ENCODE data around the gene LIG3. TPM values are rescaled to one million over a fixed set of nuclear protein-coding genes. Genes with fewer than 3 reads are reported as not detected.
"Not testable (repeated sequence)": the region's sequence is repeated elsewhere in the genome, so short reads cannot be mapped to it uniquely, and the experiment has no call there.

The LIG3 gene
- total and polyA plus RNA-seq, 2 donors (not counting 1 experiment from before 2014, with no cell fraction given), result 19.4 to 28.2 TPM

DNA sequence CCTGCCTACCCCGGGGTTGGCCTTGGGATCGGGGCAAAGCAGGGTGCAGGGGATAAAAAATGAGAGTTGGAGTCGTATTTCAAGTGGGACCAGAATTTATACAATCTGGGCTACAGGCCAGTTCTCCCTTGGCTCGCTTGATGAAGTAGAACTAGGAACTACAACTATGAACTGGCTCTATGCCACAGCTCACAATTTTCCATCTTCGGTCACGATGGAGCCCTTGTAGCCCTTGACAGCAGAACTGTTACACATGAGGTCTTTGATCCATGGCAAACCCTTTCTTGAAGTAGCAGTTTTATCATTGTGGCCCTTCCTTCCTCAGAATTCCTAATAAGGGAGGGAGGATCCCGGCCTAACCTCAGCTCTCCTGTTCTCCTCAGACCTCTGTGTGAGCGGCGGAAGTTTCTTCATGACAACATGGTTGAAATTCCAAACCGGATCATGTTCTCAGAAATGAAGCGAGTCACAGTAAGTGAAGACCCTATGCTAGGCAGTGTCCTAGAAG, 17.1 kb downstream of the LIG3 start:
- Histone ChIP-seq H4K20me1 (ENCODE audit: control insufficient read depth, extremely low read depth, insufficient read depth, low read length) (no peaks in the 10 kb centered on the region), H3K9me3 (ENCODE audit: control insufficient read depth, insufficient read depth, low read depth, low read length) (no peaks in the 10 kb centered on the region), H3K4me1 (ENCODE audit: control insufficient read depth, extremely low read depth, insufficient read depth, low read length) (peaks cover 13% of the 10 kb centered on the region), H3K4me3 (replicated peaks in 1 of 4; ENCODE audit: control extremely low read depth in 1 of 4, insufficient read depth in 1 of 4, low read depth in 3 of 4, low read length in 4 of 4) (no peak overlapping the region), H3K9ac (ENCODE audit: insufficient read depth, low read length) (no peak overlapping the region), H3K27me3 (ENCODE audit: control insufficient read depth, insufficient read depth, low read length) (no peaks in the 10 kb centered on the region), H2AFZ (ENCODE audit: low read length) (peak overlapping the region; percentile 18), H3K4me2 (ENCODE audit: extremely low read depth, insufficient read depth, low read length) (peak overlapping the region; percentile 42), H3K79me2 (ENCODE audit: control insufficient read depth, insufficient read depth, low read length) (no peaks in the 10 kb centered on the region), H3K27ac (ENCODE audit: insufficient read depth, low read length) (peak overlapping the region; percentile 63), H3K36me3 (ENCODE audit: control insufficient read depth, insufficient read depth, low read length) (peaks cover 19% of the 10 kb centered on the region)
- DNase-seq (ENCODE audit: low read depth in 2 of 2), result peak; percentile 90 to 95
- TF ChIP-seq EZH2 (IDR thresholded peaks at IDR 0.05; ENCODE audit: low read length, missing control alignments), result no peak
- TF ChIP-seq CTCF (conservative IDR thresholded peaks at IDR 0.05 in 1 of 2, IDR thresholded peaks at IDR 0.05 in 1 of 2; ENCODE audit: low read depth in 1 of 2, low read length in 2 of 2), result no peak

- H2AFZ ChIP-seq (ENCODE audit: low read length), result no peak overlapping the region
- peak; percentile 60 to 73 for DNase-seq (ENCODE audit: low read depth in 2 of 2)
- peaks cover 13% of the 10 kb centered on the region for H3K4me1 ChIP-seq (ENCODE audit: control insufficient read depth, extremely low read depth, insufficient read depth, low read length)
- H3K4me3 ChIP-seq (replicated peaks in 1 of 4; ENCODE audit: control extremely low read depth in 1 of 4, insufficient read depth in 1 of 4, low read depth in 3 of 4, low read length in 4 of 4), result no peak overlapping the region
- peak overlapping the region; percentile 63 for H3K27ac ChIP-seq (ENCODE audit: insufficient read depth, low read length)
- no peaks in the 10 kb centered on the region for H3K9me3 ChIP-seq (ENCODE audit: control insufficient read depth, insufficient read depth, low read depth, low read length)
- H3K9ac ChIP-seq (ENCODE audit: insufficient read depth, low read length), result no peak overlapping the region
- TF ChIP-seq EZH2 (IDR thresholded peaks at IDR 0.05; ENCODE audit: low read length, missing control alignments), result no peak
- peak; percentile 72 to 85 for TF ChIP-seq CTCF (conservative IDR thresholded peaks at IDR 0.05 in 1 of 2, IDR thresholded peaks at IDR 0.05 in 1 of 2; ENCODE audit: low read depth in 1 of 2, low read length in 2 of 2)
- H3K36me3 ChIP-seq (ENCODE audit: control insufficient read depth, insufficient read depth, low read length), result peaks cover 19% of the 10 kb centered on the region
- H4K20me1 ChIP-seq (ENCODE audit: control insufficient read depth, extremely low read depth, insufficient read depth, low read length), result no peaks in the 10 kb centered on the region
- H3K27me3 ChIP-seq (ENCODE audit: control insufficient read depth, insufficient read depth, low read length), result no peaks in the 10 kb centered on the region
- H3K4me2 ChIP-seq (ENCODE audit: extremely low read depth, insufficient read depth, low read length), result no peak overlapping the region
- H3K79me2 ChIP-seq (ENCODE audit: control insufficient read depth, insufficient read depth, low read length), result no peaks in the 10 kb centered on the region
Measured at GRCh38 chr17:34998205-34998604, 17.9 kb downstream of the LIG3 start.

- Histone ChIP-seq H3K27ac (ENCODE audit: insufficient read depth, low read length) (no peak overlapping the region), H3K9me3 (ENCODE audit: control insufficient read depth, insufficient read depth, low read depth, low read length) (no peaks in the 10 kb centered on the region), H3K4me1 (ENCODE audit: control insufficient read depth, extremely low read depth, insufficient read depth, low read length) (peaks cover 13% of the 10 kb centered on the region), H3K27me3 (ENCODE audit: control insufficient read depth, insufficient read depth, low read length) (no peaks in the 10 kb centered on the region), H3K9ac (ENCODE audit: insufficient read depth, low read length) (no peak overlapping the region), H2AFZ (ENCODE audit: low read length) (no peak overlapping the region), H3K79me2 (ENCODE audit: control insufficient read depth, insufficient read depth, low read length) (no peaks in the 10 kb centered on the region), H4K20me1 (ENCODE audit: control insufficient read depth, extremely low read depth, insufficient read depth, low read length) (no peaks in the 10 kb centered on the region), H3K36me3 (ENCODE audit: control insufficient read depth, insufficient read depth, low read length) (peaks cover 20% of the 10 kb centered on the region), H3K4me3 (replicated peaks in 1 of 4; ENCODE audit: control extremely low read depth in 1 of 4, insufficient read depth in 1 of 4, low read depth in 3 of 4, low read length in 4 of 4) (no peak overlapping the region), H3K4me2 (ENCODE audit: extremely low read depth, insufficient read depth, low read length) (no peak overlapping the region)
- TF ChIP-seq CTCF (conservative IDR thresholded peaks at IDR 0.05 in 1 of 2, IDR thresholded peaks at IDR 0.05 in 1 of 2; ENCODE audit: low read depth in 1 of 2, low read length in 2 of 2) (no peak), EZH2 (IDR thresholded peaks at IDR 0.05; ENCODE audit: low read length, missing control alignments) (no peak)
- DNase-seq (ENCODE audit: low read depth in 2 of 2), result no peak
Measured at GRCh38 chr17:34999456-34999855, 19.1 kb downstream of the LIG3 start.

DNA sequence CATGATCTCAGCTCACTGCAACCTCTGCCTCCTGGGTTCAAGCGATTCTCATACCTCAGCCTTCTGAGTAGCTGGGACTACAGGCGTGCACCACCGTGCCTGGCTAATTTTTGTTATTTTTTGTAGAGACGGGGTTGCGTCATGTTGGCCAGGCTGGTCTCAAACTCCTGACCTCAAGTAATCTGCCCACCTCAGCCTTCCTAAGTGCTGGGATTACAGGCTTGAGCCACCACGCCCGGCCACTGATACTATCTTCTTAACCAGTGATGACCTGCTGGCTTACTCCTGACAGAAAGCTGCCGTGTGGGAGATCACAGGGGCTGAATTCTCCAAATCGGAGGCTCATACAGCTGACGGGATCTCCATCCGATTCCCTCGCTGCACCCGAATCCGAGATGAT, 20.7 kb downstream of the LIG3 start:
- H3K4me1 ChIP-seq (ENCODE audit: control insufficient read depth, extremely low read depth, insufficient read depth, low read length), result peaks cover 13% of the 10 kb centered on the region
- not testable (repeated sequence) for H3K9ac ChIP-seq (ENCODE audit: insufficient read depth, low read length); DNase-seq (ENCODE audit: low read depth in 2 of 2); H3K27me3 ChIP-seq (ENCODE audit: control insufficient read depth, insufficient read depth, low read length); H3K4me2 ChIP-seq (ENCODE audit: extremely low read depth, insufficient read depth, low read length); H4K20me1 ChIP-seq (ENCODE audit: control insufficient read depth, extremely low read depth, insufficient read depth, low read length); H3K9me3 ChIP-seq (ENCODE audit: control insufficient read depth, insufficient read depth, low read depth, low read length); H3K79me2 ChIP-seq (ENCODE audit: control insufficient read depth, insufficient read depth, low read length); H3K27ac ChIP-seq (ENCODE audit: insufficient read depth, low read length); H3K4me3 ChIP-seq (replicated peaks in 1 of 4; ENCODE audit: control extremely low read depth in 1 of 4, insufficient read depth in 1 of 4, low read depth in 3 of 4, low read length in 4 of 4); H2AFZ ChIP-seq (ENCODE audit: low read length)
- peaks cover 20% of the 10 kb centered on the region for H3K36me3 ChIP-seq (ENCODE audit: control insufficient read depth, insufficient read depth, low read length)

All from fibroblast of lung (primary cell).